ENCODE data around the gene POC1A. TPM values are rescaled to one million over a fixed set of nuclear protein-coding genes. Genes with fewer than 3 reads are reported as not detected.
A peak's percentile ranks its signal among the peaks of the same experiment; 100 is the strongest.

Gene POC1A
- total and polyA plus RNA-seq, 2 donors (not counting 1 experiment from before 2014, with no cell fraction given) = 3.8 to 17.7 TPM

DNA sequence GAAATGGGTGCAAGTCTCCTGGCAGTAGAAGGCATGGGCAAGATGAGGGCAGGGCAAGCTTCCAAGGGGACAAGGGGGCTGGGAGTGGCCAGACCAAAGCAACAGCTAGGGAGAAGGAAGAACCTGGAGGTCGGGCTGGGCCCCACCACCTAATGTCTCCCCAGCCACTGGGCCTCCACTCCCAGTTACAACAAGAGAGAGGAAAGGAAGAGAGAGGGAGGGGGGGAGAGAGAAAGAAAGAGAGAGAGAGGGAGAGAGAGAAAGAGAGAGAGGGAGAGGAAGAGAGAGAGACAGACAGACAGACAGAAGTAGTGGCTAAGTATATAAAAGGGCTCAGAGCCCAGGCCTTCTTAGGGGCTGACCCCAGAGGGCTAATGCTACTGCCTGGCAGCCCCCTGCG lies 104.7 kb downstream of the POC1A start:
- Histone ChIP-seq H4K20me1 (ENCODE audit: control insufficient read depth, extremely low read depth, insufficient read depth, low read length) (no peaks in the 10 kb centered on the region), H3K9ac (ENCODE audit: insufficient read depth, low read length) (no peak overlapping the region), H2AFZ (ENCODE audit: low read length) (no peak overlapping the region), H3K27me3 (ENCODE audit: control insufficient read depth, insufficient read depth, low read length) (no peaks in the 10 kb centered on the region), H3K36me3 (ENCODE audit: control insufficient read depth, insufficient read depth, low read length) (peaks cover 34% of the 10 kb centered on the region), H3K4me1 (ENCODE audit: control insufficient read depth, extremely low read depth, insufficient read depth, low read length) (peaks cover 54% of the 10 kb centered on the region), H3K4me3 (replicated peaks in 1 of 4; ENCODE audit: control extremely low read depth in 1 of 4, insufficient read depth in 1 of 4, low read depth in 3 of 4, low read length in 4 of 4) (no peak overlapping the region), H3K27ac (ENCODE audit: insufficient read depth, low read length) (no peak overlapping the region), H3K79me2 (ENCODE audit: control insufficient read depth, insufficient read depth, low read length) (peaks cover 32% of the 10 kb centered on the region), H3K9me3 (ENCODE audit: control insufficient read depth, insufficient read depth, low read depth, low read length) (no peaks in the 10 kb centered on the region), H3K4me2 (ENCODE audit: extremely low read depth, insufficient read depth, low read length) (no peak overlapping the region)
- DNase-seq (ENCODE audit: low read depth in 2 of 2) = no peak
- no peak for TF ChIP-seq EZH2 (IDR thresholded peaks at IDR 0.05; ENCODE audit: low read length, missing control alignments)
- TF ChIP-seq, protein P1, sequence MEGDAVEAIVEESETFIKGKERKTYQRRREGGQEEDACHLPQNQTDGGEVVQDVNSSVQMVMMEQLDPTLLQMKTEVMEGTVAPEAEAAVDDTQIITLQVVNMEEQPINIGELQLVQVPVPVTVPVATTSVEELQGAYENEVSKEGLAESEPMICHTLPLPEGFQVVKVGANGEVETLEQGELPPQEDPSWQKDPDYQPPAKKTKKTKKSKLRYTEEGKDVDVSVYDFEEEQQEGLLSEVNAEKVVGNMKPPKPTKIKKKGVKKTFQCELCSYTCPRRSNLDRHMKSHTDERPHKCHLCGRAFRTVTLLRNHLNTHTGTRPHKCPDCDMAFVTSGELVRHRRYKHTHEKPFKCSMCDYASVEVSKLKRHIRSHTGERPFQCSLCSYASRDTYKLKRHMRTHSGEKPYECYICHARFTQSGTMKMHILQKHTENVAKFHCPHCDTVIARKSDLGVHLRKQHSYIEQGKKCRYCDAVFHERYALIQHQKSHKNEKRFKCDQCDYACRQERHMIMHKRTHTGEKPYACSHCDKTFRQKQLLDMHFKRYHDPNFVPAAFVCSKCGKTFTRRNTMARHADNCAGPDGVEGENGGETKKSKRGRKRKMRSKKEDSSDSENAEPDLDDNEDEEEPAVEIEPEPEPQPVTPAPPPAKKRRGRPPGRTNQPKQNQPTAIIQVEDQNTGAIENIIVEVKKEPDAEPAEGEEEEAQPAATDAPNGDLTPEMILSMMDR (conservative IDR thresholded peaks at IDR 0.05 in 1 of 2, IDR thresholded peaks at IDR 0.05 in 1 of 2; ENCODE audit: low read depth in 1 of 2, low read length in 2 of 2) = no peak

DNA sequence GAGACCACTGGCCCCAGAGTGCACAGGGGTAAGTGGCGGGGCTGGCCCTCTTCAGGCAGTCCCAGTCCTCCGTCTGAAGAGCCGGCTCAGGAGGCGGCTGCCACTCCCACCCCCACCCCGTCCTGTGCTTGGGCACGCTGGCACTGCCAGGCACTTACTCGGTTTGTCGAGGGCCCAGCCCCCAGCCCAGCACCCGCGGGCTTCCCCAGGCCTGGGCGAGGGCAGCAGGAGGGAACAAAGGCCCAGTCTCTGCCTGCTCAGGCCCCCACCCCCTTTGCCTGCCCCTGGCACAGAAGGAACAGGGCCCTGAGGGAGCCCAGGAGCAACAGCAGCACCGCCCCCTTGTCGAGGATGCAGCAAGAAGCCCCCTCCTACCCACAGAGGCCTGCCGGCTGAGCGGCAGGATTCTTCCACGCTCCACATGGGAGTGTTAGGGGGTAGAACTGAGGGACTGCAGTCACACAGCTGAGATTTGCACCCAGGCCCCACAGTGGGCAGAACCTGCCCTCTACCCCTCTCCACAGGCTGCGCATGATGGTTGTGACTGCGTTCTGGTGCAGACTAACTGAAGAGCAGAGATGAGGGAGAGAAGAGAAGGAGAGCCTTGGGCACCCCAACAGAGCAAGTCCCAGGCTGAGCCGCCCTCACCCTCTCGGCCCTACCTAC lies 106.8 kb downstream of the POC1A start:
- H3K4me3 ChIP-seq (replicated peaks in 1 of 4; ENCODE audit: control extremely low read depth in 1 of 4, insufficient read depth in 1 of 4, low read depth in 3 of 4, low read length in 4 of 4) = no peak overlapping the region
- peaks cover 28% of the 10 kb centered on the region for H3K36me3 ChIP-seq (ENCODE audit: control insufficient read depth, insufficient read depth, low read length)
- TF ChIP-seq, protein P1 (conservative IDR thresholded peaks at IDR 0.05 in 1 of 2, IDR thresholded peaks at IDR 0.05 in 1 of 2; ENCODE audit: low read depth in 1 of 2, low read length in 2 of 2) = no peak
- TF ChIP-seq EZH2 (IDR thresholded peaks at IDR 0.05; ENCODE audit: low read length, missing control alignments) = no peak
- peak overlapping the region; percentile 98 for H3K27ac ChIP-seq (ENCODE audit: insufficient read depth, low read length)
- no peaks in the 10 kb centered on the region for H3K27me3 ChIP-seq (ENCODE audit: control insufficient read depth, insufficient read depth, low read length)
- no peaks in the 10 kb centered on the region for H3K9me3 ChIP-seq (ENCODE audit: control insufficient read depth, insufficient read depth, low read depth, low read length)
- H3K4me2 ChIP-seq (ENCODE audit: extremely low read depth, insufficient read depth, low read length) = no peak overlapping the region
- H3K9ac ChIP-seq (ENCODE audit: insufficient read depth, low read length) = peak overlapping the region; percentile 59
- no peak overlapping the region for H2AFZ ChIP-seq (ENCODE audit: low read length)
- H4K20me1 ChIP-seq (ENCODE audit: control insufficient read depth, extremely low read depth, insufficient read depth, low read length) = no peaks in the 10 kb centered on the region
- H3K4me1 ChIP-seq (ENCODE audit: control insufficient read depth, extremely low read depth, insufficient read depth, low read length) = peaks cover 36% of the 10 kb centered on the region
- DNase-seq (ENCODE audit: low read depth in 2 of 2) = peak in 1 of 2 donors; percentile 52
- peaks cover 21% of the 10 kb centered on the region for H3K79me2 ChIP-seq (ENCODE audit: control insufficient read depth, insufficient read depth, low read length)

DNA sequence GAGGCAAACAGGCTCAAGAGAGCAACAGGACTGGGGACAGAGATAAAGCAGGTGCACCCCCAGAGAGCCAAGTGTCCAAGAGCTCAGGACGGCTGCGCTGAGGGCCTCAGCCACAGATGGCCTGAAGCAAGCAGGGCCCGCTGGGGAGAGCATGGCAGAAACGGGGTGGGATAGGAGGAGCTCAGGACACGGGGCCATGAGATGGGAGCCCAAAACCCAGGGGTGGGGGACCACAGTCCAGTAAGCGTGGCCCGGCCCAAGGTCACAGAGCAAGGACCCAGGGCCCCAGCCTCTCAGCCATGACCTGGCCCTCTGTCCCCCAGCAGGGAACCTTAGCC lies 107.4 kb downstream of the POC1A start:
- Histone ChIP-seq H4K20me1 (ENCODE audit: control insufficient read depth, extremely low read depth, insufficient read depth, low read length) (no peaks in the 10 kb centered on the region), H3K27me3 (ENCODE audit: control insufficient read depth, insufficient read depth, low read length) (no peaks in the 10 kb centered on the region), H3K4me3 (replicated peaks in 1 of 4; ENCODE audit: control extremely low read depth in 1 of 4, insufficient read depth in 1 of 4, low read depth in 3 of 4, low read length in 4 of 4) (no peak overlapping the region), H3K4me2 (ENCODE audit: extremely low read depth, insufficient read depth, low read length) (peak overlapping the region; percentile 62), H3K36me3 (ENCODE audit: control insufficient read depth, insufficient read depth, low read length) (peaks cover 25% of the 10 kb centered on the region), H3K79me2 (ENCODE audit: control insufficient read depth, insufficient read depth, low read length) (peaks cover 16% of the 10 kb centered on the region), H3K27ac (ENCODE audit: insufficient read depth, low read length) (peak overlapping the region; percentile 98), H3K9ac (ENCODE audit: insufficient read depth, low read length) (peak overlapping the region; percentile 59), H3K9me3 (ENCODE audit: control insufficient read depth, insufficient read depth, low read depth, low read length) (no peaks in the 10 kb centered on the region), H3K4me1 (ENCODE audit: control insufficient read depth, extremely low read depth, insufficient read depth, low read length) (peaks cover 31% of the 10 kb centered on the region), H2AFZ (ENCODE audit: low read length) (peak overlapping the region; percentile 38)
- TF ChIP-seq EZH2 (IDR thresholded peaks at IDR 0.05; ENCODE audit: low read length, missing control alignments) = no peak
- TF ChIP-seq, protein P1 (conservative IDR thresholded peaks at IDR 0.05 in 1 of 2, IDR thresholded peaks at IDR 0.05 in 1 of 2; ENCODE audit: low read depth in 1 of 2, low read length in 2 of 2) = no peak
- no peak for DNase-seq (ENCODE audit: low read depth in 2 of 2)

Measured in fibroblast of lung (primary cell).